Colonic mucosa (tissue), 4 donors: ENCODE measurements around the gene DIAPH3. TPM values are rescaled to one million over a fixed set of nuclear protein-coding genes. Genes with fewer than 3 reads are reported as not detected.
"Not testable (repeated sequence)": the region's sequence is repeated elsewhere in the genome, so short reads cannot be mapped to it uniquely, and the experiment has no call there.

Experiments
- DNase-seq: peaks from one replicate; pipeline ENCODE4 v3.0.0-alpha.2; 2020
- H3K27ac ChIP-seq: fragments of 200-600 bp; one replicate; pipeline ENCODE4 v1.8.0; 2021
- H3K27me3 ChIP-seq: fragments of 200-600 bp; one replicate; pipeline ENCODE4 v1.8.0; 2021
- H3K36me3 ChIP-seq: fragments of 200-600 bp; one replicate; pipeline ENCODE4 v1.8.0; 2021
- H3K4me1 ChIP-seq: fragments of 200-600 bp; one replicate; pipeline ENCODE4 v1.8.0; 2021; ENCODE audit warnings: mild to moderate bottlenecking
- H3K4me3 ChIP-seq: fragments of 200-600 bp; one replicate; pipeline ENCODE4 v1.8.0; 2021
- H3K9ac ChIP-seq, 2 donors: one replicate each; pipeline ENCODE4 v1.7.0; 2013; ENCODE audit warnings: control low read depth in 2 of 2, low read depth in 2 of 2, low read length in 2 of 2
- H3K9me3 ChIP-seq: fragments of 200-600 bp; one replicate; pipeline ENCODE4 v1.8.0; 2021
- intact Hi-C: fragments of 100-400 bp; cut with DNase I; formaldehyde crosslinking; loops from one replicate; pipeline ENCODE4 v1.14.1; 2022
- total RNA-seq, 2 donors: library from RNA; stranded (reverse); fragmentation: NEBNext Ultra II Directional in 1 of 2; extraction: Animal tissue kit (Norgen Biotek cat#: 25700) in 1 of 2; gene quantifications; one replicate each; pipeline ENCODE4 v1.2.1, GENCODE V29; 2021
- TF ChIP-seq, protein P1 (sequence below): fragments of 200-600 bp; IDR thresholded peaks from one replicate; pipeline ENCODE4 v1.8.0; 2022; ENCODE audit warnings: antibody characterized with exemption, mild to moderate bottlenecking
- donor health status: healthy.
- donor health status: DM: no; HTN: no; CAD: no.
- donor health status: DM: no; HTN: no; CAD: no.

DIAPH3 gene
- total RNA-seq, 2 donors from 2014 or later: 5.1 to 14.5 TPM

- no peaks in the 10 kb centered on the region for H3K36me3 ChIP-seq
- no peak overlapping the region for H3K9ac ChIP-seq
- H3K4me1 ChIP-seq: no peaks in the 10 kb centered on the region
- no peaks in the 10 kb centered on the region for H3K9me3 ChIP-seq
- DNase-seq: no peak
- no peak overlapping the region for H3K4me3 ChIP-seq
- intact Hi-C loops: no loop called here
- TF ChIP-seq, protein P1, sequence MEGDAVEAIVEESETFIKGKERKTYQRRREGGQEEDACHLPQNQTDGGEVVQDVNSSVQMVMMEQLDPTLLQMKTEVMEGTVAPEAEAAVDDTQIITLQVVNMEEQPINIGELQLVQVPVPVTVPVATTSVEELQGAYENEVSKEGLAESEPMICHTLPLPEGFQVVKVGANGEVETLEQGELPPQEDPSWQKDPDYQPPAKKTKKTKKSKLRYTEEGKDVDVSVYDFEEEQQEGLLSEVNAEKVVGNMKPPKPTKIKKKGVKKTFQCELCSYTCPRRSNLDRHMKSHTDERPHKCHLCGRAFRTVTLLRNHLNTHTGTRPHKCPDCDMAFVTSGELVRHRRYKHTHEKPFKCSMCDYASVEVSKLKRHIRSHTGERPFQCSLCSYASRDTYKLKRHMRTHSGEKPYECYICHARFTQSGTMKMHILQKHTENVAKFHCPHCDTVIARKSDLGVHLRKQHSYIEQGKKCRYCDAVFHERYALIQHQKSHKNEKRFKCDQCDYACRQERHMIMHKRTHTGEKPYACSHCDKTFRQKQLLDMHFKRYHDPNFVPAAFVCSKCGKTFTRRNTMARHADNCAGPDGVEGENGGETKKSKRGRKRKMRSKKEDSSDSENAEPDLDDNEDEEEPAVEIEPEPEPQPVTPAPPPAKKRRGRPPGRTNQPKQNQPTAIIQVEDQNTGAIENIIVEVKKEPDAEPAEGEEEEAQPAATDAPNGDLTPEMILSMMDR: no peak
- H3K27me3 ChIP-seq: no peaks in the 10 kb centered on the region
- no peak overlapping the region for H3K27ac ChIP-seq
These were observed 111.9 kb downstream of the DIAPH3 start for GRCh38 chr13:60051754-60052285.

DNA sequence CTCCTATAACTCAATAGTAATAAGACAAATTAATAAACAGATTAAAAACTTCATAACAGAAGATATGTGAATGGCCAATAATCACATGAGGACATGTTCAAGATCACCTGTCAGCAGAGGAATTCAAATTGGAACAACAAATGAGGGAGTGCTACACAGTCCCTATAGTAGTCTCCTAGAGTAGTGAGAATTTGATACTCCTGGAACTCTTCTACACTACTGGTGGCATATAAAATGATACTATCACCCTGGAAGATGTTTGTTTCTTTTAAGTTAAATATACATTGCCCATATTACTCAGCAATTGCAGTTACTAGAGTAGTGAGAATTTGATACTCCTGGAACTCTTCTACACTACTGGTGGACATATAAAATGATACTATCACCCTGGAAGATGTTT, 115.4 kb downstream of the DIAPH3 start:
- DNase-seq, H3K9me3 ChIP-seq, H3K4me3 ChIP-seq, H3K4me1 ChIP-seq, intact Hi-C loops, H3K36me3 ChIP-seq, H3K9ac ChIP-seq, H3K27me3 ChIP-seq, H3K27ac ChIP-seq: not testable (repeated sequence)

DNA sequence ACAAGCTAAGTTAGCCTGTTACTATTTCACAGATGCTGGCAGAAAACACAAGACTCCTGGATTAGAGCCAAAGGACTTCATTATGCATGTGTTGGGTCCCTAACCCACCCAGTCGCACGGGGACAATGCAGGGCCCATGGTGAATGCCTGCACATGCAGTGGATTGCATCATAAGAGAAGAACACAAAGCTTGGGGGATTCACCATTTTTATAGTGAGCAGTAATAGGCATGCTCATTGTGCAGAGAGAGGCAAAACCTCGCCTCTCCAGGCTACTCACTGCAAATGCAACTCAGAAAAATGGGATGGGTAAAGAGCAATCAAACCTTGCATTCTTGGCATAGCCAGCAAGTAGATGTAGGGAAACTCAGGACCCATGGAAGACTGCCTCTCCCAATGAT, 115.8 kb downstream of the DIAPH3 start:
- Histone ChIP-seq H3K27me3 (no peaks in the 10 kb centered on the region), H3K4me3 (no peak overlapping the region), H3K9me3 (no peaks in the 10 kb centered on the region), H3K27ac (no peak overlapping the region), H3K9ac (no peak overlapping the region), H3K36me3 (no peaks in the 10 kb centered on the region), H3K4me1 (no peaks in the 10 kb centered on the region)
- DNase-seq: no peak
- TF ChIP-seq, protein P1: no peak
- intact Hi-C loops: no loop called here

DNA sequence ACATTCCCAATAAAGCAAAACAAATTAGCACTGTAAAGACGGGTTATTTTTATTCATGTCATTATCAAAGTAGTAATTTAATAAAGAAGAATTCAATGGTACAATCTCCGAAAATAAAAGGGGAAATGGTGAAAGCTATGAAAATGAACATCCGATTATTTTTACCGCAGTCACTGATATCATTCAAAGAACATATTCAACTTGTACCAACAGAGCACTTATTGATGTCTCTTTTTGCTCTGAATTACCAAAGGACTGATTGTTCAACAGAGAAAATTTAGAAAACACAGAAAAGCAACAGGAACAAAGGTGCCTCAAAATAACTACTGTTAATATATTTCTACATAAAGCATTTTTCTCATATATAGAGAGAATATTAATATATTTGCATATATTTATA, 119.4 kb downstream of the DIAPH3 start:
- no peak overlapping the region for H3K27ac ChIP-seq
- no peaks in the 10 kb centered on the region for H3K9me3 ChIP-seq
- DNase-seq: no peak
- no peaks in the 10 kb centered on the region for H3K27me3 ChIP-seq
- intact Hi-C loops: no loop called here
- H3K4me3 ChIP-seq: no peak overlapping the region
- H3K9ac ChIP-seq: no peak overlapping the region
- H3K36me3 ChIP-seq: no peaks in the 10 kb centered on the region
- TF ChIP-seq, protein P1: no peak
- H3K4me1 ChIP-seq: no peaks in the 10 kb centered on the region

GRCh38 chr13:60043262-60043661, 120.5 kb downstream of the DIAPH3 start:
- Histone ChIP-seq H3K36me3 (no peaks in the 10 kb centered on the region), H3K9ac (no peak overlapping the region), H3K4me3 (no peak overlapping the region), H3K9me3 (no peaks in the 10 kb centered on the region), H3K27ac (no peak overlapping the region), H3K4me1 (no peaks in the 10 kb centered on the region), H3K27me3 (no peaks in the 10 kb centered on the region)
- DNase-seq: no peak
- TF ChIP-seq, protein P1: no peak
- intact Hi-C loops: no loop called here

DNA sequence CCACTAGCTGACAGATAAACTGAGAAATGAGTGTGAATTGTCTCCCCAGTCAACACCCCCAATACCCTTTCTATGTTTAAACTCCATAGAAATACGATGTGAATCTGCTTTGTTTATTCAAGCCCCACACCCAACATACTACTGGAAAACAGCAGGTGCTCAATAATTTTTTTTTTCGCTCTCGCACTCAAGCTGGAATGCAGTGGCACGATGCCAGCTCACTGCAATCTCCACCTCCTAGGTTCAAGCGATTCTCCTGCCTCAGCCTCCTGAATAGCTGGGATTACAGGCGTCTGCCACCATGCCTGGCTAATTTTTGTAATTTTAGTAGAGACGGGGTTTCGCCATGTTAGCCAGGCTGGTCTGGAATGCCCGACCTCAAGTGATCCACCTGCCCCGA, 123.1 kb downstream of the DIAPH3 start:
- H3K27me3 ChIP-seq, H3K27ac ChIP-seq, H3K9me3 ChIP-seq, H3K36me3 ChIP-seq, DNase-seq, H3K9ac ChIP-seq, H3K4me1 ChIP-seq, H3K4me3 ChIP-seq, intact Hi-C loops: not testable (repeated sequence)

DNA sequence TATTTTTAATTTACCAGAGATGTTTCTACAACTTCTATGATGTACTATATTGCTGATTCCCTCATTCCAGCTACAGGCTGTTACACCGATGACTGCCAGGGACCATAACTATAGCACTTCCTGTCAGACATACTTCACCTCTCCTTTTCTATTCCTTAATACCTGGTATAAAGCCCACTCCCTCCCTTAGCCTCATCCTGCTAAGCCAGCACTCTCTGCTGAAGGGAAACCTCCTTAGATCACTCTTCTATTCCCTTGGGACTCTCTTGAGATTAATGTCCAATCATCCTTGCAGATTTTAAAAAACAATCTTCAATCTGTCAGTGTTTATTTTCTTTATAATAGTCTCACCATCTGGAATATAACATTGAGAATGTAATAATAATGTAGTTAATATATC, 127.9 kb downstream of the DIAPH3 start:
- Histone ChIP-seq H3K9me3 (no peaks in the 10 kb centered on the region), H3K9ac (no peak overlapping the region), H3K36me3 (no peaks in the 10 kb centered on the region), H3K27ac (no peak overlapping the region), H3K27me3 (no peaks in the 10 kb centered on the region), H3K4me1 (no peaks in the 10 kb centered on the region), H3K4me3 (no peak overlapping the region)
- DNase-seq: no peak
- intact Hi-C loops: no loop called here
- TF ChIP-seq, protein P1: no peak
